GM20000 (cell line): ENCODE measurements around the gene KANSL2.
A peak's percentile ranks its signal among the peaks of the same experiment; 100 is the strongest.
"Not testable (repeated sequence)": the region's sequence is repeated elsewhere in the genome, so short reads cannot be mapped to it uniquely, and the experiment has no call there.

Experiments used
- DNase-seq: peaks from one replicate; pipeline ENCODE4 v3.0.0; 2012; ENCODE audit warnings: low spot score
- TF ChIP-seq, protein P1 (sequence below): IDR thresholded peaks from 2 replicates; pipeline ENCODE4 v1.5.1; 2012; ENCODE audit warnings: mild to moderate bottlenecking, control low read depth; ENCODE audit errors: extremely low read depth, missing control alignments

KANSL2 gene

DNA sequence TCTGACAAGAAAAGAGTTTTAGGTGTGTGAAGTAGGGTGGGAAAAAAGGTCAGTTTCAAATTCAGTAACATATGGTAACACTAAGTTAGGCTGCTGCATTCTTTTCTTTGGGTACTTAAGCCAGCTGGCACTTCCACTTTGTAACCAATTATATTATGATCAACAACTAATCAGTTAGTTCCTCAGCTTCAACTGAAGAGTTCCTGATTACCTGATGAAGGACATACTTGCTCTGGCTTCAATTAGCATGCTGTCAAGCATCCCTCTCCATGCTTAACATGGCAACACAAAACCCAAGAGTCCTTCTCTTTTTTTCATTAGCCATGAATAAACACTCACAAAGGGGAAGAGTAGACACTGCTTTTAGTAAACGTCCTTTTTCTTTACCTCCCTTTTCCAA lies 6.8 kb upstream of the KANSL2 start:
- no peak for DNase-seq
- TF ChIP-seq, protein P1, sequence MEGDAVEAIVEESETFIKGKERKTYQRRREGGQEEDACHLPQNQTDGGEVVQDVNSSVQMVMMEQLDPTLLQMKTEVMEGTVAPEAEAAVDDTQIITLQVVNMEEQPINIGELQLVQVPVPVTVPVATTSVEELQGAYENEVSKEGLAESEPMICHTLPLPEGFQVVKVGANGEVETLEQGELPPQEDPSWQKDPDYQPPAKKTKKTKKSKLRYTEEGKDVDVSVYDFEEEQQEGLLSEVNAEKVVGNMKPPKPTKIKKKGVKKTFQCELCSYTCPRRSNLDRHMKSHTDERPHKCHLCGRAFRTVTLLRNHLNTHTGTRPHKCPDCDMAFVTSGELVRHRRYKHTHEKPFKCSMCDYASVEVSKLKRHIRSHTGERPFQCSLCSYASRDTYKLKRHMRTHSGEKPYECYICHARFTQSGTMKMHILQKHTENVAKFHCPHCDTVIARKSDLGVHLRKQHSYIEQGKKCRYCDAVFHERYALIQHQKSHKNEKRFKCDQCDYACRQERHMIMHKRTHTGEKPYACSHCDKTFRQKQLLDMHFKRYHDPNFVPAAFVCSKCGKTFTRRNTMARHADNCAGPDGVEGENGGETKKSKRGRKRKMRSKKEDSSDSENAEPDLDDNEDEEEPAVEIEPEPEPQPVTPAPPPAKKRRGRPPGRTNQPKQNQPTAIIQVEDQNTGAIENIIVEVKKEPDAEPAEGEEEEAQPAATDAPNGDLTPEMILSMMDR: no peak

DNA sequence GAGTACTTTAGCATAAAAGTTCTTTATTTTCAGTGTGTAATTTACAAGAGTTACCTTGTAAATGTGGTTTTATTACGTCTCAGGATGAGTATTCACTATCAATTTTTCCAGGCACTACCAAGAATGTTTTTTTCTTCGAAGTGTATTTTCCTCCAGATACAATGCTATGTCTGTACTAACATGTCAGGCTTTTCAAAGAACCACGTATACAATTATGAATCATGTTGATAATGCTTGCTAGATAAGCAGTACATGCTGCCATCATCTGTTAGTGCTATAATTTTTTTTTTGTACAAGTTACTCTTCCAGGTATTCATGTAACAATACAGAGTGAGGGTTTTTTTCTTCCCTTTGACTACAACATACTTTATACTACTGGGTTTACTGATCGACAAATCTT lies 5.6 kb upstream of the KANSL2 start:
- no peak for DNase-seq
- TF ChIP-seq, protein P1: no peak

DNA sequence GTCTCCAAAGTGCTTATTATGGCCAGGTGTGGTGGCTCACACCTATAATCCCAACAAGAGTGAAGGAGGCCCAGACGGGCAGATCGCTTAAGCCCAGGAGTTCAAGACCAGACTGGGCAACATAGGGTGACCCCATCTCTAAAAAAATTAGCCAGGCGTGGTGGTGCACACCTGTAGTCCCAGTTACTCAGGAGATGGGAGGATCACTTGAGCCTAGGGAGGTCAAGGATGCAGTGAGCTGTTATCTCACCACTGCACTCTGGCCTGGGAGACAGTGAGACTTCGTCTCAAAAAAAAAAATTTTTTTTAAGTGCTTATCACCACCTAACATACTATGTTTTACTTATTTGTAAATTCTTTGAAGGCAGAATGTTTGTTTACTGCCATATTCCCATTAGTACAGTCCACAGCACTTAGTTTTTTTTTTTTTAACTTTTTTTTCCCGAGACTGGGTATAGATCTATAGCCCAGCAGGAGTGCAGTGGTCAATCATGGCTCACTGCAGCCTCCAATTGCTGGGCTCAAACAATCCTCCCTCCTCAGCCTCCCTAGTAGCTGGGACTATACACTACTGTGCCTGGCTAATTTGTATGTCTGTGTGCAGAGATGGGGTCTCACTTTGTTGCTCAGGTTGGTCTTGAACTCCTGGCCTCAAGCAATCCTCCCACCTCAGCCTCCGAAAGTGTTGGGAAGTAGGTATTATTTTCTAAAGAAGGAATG lies 4.7 kb upstream of the KANSL2 start:
- TF ChIP-seq, protein P1: no peak
- DNase-seq: no peak

DNA sequence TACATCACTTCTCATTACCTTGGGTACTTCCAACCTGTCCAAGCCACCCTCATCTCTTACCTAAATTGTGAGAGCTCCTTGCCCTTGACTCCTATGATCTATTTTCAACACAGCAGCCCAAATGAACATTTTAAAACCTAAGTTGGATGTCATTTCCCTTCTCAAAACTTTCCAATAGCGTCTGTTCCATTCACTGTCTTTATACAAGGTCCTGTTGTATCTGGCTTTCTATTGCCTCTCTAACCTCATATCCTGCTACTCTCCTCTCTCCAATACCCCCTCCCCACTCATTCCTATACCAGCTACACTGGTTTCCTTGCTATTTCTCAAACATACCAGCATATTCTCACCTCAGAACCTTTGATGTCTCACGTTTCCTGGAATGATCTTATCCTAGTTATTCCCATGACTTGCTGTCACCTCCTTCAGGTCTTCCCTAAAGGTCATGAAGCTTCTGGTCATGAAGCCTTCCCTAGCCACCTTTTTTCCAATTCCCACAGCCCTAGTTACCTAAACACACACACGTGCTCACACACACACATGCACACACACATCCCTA lies 4.1 kb upstream of the KANSL2 start:
- no peak for DNase-seq
- TF ChIP-seq, protein P1: no peak

DNA sequence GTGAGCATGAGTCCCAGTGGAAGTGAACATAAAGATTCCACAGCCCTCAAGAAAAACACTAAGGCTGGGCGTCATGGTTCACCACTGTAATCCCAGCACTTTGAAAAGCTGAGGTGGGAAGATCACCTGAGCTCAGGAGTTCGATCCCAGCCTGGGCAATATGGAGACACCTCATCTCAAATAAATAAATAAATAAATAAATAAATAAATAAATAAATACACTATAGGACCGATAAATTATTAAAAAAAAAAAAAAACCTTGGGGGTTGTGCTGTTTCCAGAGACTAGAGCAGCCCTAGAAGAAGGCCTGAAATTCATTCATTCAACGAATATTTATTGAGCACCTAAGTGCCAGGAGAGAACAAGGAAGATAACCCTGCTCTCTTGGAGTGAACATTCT lies 1.5 kb upstream of the KANSL2 start:
- no peak for DNase-seq
- TF ChIP-seq, protein P1: no peak

DNA sequence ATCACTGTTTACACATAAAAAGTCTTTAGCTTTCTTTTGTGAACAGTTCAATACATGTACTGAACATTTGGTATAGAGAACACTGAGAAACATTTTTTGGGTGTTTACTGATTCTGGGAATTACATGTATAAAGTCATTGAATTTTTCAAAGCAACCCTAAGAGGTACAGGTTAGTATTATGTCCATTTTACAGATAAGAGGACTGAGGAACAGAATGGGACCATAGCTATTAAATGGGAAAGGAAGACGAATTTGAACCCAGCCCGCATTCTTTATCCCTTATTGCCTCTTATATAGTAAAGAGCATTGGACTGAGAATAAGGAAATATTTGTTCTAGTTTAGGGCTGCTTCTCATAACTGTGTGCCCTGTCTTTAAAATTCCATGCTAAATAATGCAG lies 889 bp upstream of the KANSL2 start:
- no peak for DNase-seq
- TF ChIP-seq, protein P1: no peak

DNA sequence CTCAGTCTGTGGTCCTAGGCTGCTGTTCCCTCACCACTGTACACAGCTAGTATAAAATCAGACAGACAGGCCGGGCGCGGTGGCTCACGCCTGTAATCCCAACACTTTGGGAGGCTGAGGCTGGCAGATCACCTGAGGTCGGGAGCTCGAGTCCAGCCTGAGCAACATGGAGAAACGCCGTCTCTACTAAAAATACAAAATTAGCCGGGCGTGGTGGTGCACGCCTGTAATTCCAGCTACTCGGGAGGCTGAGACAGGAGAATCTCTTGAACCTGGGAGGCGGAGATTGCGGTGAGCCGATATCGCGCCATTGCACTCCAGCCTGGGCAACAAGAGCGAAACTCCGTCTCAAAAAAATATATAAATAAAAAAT lies 481 bp upstream of the KANSL2 start:
- DNase-seq: not testable (repeated sequence)

DNA sequence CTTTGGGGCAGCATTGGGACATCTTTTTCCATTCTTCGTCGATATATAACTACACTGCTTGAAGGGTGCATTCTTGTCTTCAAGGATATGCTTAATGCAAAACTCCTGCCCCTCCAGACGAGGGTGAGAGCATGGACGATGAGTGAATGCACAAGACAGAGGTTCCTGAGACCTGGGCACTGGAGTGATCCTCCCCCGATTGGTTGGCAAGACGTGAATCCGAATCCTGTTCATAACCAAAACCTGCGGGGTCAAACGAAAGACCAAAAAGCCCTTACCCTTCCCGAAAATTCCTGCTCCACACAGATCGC lies 684 bp downstream of the KANSL2 start:
- TF ChIP-seq, protein P1: no peak
- peak; percentile 12 for DNase-seq
